Measurements from ENCODE around the gene CYP2C9.
"Not testable (repeated sequence)": the region's sequence is repeated elsewhere in the genome, so short reads cannot be mapped to it uniquely, and the experiment has no call there.

The CYP2C9 gene

GRCh38 chr10:94938383-94938782 is at the start of gene CYP2C9:
Gene CYP2C9, plus strand, starts transcription at chr10:94938658. Its CDS starts 25 bp downstream, at chr10:94938683.
- in situ Hi-C loops (cut with MboI; ENCODE audit: low sequenced_read_pairs), result no loop called here

GRCh38 chr10:94889123-94889522 is 49.3 kb upstream of the CYP2C9 start:
- in situ Hi-C loops (cut with MboI; ENCODE audit: low sequenced_read_pairs), result no loop called here

GRCh38 chr10:94890264-94891022 is 48.0 kb upstream of the CYP2C9 start:
- in situ Hi-C loops (cut with MboI; ENCODE audit: low sequenced_read_pairs), result no loop called here

GRCh38 chr10:94898414-94898813 is 40.0 kb upstream of the CYP2C9 start:
- in situ Hi-C loops (cut with MboI; ENCODE audit: low sequenced_read_pairs), result not testable (repeated sequence)

GRCh38 chr10:94902080-94902479 is 36.4 kb upstream of the CYP2C9 start:
- in situ Hi-C loops (cut with MboI; ENCODE audit: low sequenced_read_pairs), result no loop called here

GRCh38 chr10:94902570-94902969 is 35.9 kb upstream of the CYP2C9 start:
- in situ Hi-C loops (cut with MboI; ENCODE audit: low sequenced_read_pairs), result no loop called here

- in situ Hi-C loops (cut with MboI; ENCODE audit: low sequenced_read_pairs), result not testable (repeated sequence)
Observed at GRCh38 chr10:94904506-94905148, 33.8 kb upstream of the CYP2C9 start.

GRCh38 chr10:94916423-94916822 is 22.0 kb upstream of the CYP2C9 start:
- in situ Hi-C loops (cut with MboI; ENCODE audit: low sequenced_read_pairs), result no loop called here

- in situ Hi-C loops (cut with MboI; ENCODE audit: low sequenced_read_pairs), result no loop called here
Observed at GRCh38 chr10:94936721-94937120, 1.7 kb upstream of the CYP2C9 start.

GRCh38 chr10:94943432-94944103 is 5.1 kb downstream of the CYP2C9 start:
- in situ Hi-C loops (cut with MboI; ENCODE audit: low sequenced_read_pairs), result not testable (repeated sequence)

GRCh38 chr10:94946181-94946580 is 7.7 kb downstream of the CYP2C9 start:
- in situ Hi-C loops (cut with MboI; ENCODE audit: low sequenced_read_pairs), result not testable (repeated sequence)

GRCh38 chr10:94963901-94964300 is 25.4 kb downstream of the CYP2C9 start:
- in situ Hi-C loops (cut with MboI; ENCODE audit: low sequenced_read_pairs), result no loop called here

GRCh38 chr10:94983555-94983954 is 45.1 kb downstream of the CYP2C9 start:
- in situ Hi-C loops (cut with MboI; ENCODE audit: low sequenced_read_pairs), result no loop called here

GRCh38 chr10:94989192-94989591 is 50.7 kb downstream of the CYP2C9 start:
- in situ Hi-C loops (cut with MboI; ENCODE audit: low sequenced_read_pairs), result no loop called here

- in situ Hi-C loops (cut with MboI; ENCODE audit: low sequenced_read_pairs), result no loop called here
Observed at GRCh38 chr10:94991243-94991888, 52.9 kb downstream of the CYP2C9 start.

GRCh38 chr10:94992811-94993210 is 54.4 kb downstream of the CYP2C9 start:
- in situ Hi-C loops (cut with MboI; ENCODE audit: low sequenced_read_pairs), result no loop called here

GRCh38 chr10:94997741-94998174 is 59.3 kb downstream of the CYP2C9 start:
- in situ Hi-C loops (cut with MboI; ENCODE audit: low sequenced_read_pairs), result no loop called here

- in situ Hi-C loops (cut with MboI; ENCODE audit: low sequenced_read_pairs), result no loop called here
Observed at GRCh38 chr10:95026461-95026860, 88.0 kb downstream of the CYP2C9 start.

- in situ Hi-C loops (cut with MboI; ENCODE audit: low sequenced_read_pairs), result no loop called here
Observed at GRCh38 chr10:95031656-95032055, 93.2 kb downstream of the CYP2C9 start.

GRCh38 chr10:95034401-95034800 is 95.9 kb downstream of the CYP2C9 start:
- in situ Hi-C loops (cut with MboI; ENCODE audit: low sequenced_read_pairs), result no loop called here
